Measurements from ENCODE around the gene SGSM1. TPM values are rescaled to one million over a fixed set of nuclear protein-coding genes. Genes with fewer than 3 reads are reported as not detected.

Gene SGSM1
- total RNA-seq, 1 experiment from 2014 or later, result 4.1 TPM

DNA sequence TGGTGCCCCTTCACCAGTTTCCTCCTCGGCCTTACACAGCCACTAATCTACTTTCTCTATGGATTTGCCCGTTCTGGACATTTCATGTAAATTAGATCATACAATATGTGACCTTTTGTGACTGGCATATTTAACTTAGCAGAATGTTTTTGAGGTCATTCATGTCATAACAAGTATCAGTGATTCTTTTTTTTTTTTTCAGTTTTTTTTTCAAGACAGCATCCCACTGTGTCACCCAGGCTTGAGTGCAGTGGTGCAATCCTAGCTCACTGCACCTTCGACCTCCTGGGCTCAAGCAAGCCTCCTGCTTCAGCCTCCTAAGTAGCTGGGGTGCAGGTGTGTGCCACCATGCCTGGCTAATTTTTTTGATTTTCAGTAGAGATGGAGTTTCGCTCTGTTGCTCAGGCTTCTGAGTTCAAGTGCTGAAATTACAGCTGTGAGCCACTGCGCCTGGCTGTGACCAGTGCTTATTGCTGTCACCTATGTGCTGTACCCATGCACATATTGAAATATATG, 169.2 kb downstream of the SGSM1 start (continued):
- TF ChIP-seq, protein P1, sequence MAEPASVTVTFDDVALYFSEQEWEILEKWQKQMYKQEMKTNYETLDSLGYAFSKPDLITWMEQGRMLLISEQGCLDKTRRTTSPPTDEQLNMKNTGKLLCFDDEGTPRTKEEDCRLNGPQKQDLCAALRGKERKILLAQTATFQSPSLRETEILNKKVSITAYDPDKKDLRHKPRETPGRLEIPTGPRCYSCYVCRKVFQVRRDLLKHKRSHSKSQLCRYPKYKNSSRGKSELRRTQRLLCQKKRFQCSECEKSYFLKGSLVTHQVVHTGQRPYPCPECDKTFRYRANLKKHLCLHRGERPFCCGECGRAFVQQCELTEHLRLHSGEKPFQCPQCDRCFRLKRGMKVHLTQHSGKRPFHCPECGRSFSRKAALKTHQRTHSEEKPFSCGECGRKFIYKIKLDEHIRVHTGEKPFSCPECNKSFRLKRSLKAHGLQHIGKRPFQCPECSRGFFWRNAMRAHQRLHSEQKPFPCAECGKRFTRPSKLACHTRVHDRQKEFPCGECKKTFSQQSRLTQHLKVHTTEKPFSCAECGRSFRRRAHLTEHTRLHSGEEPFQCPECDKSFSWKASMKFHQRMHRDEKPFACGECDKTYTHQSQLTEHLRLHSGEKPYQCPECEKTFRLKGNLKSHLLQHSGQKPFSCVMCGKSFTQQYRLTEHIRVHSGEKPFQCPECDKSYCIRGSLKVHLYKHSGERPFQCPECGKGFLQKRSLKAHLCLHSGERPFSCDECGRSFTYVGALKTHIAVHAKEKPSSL (CRISPR knock-in tag; conservative IDR thresholded peaks at IDR 0.05), result no peak
- TF ChIP-seq, protein P2, sequence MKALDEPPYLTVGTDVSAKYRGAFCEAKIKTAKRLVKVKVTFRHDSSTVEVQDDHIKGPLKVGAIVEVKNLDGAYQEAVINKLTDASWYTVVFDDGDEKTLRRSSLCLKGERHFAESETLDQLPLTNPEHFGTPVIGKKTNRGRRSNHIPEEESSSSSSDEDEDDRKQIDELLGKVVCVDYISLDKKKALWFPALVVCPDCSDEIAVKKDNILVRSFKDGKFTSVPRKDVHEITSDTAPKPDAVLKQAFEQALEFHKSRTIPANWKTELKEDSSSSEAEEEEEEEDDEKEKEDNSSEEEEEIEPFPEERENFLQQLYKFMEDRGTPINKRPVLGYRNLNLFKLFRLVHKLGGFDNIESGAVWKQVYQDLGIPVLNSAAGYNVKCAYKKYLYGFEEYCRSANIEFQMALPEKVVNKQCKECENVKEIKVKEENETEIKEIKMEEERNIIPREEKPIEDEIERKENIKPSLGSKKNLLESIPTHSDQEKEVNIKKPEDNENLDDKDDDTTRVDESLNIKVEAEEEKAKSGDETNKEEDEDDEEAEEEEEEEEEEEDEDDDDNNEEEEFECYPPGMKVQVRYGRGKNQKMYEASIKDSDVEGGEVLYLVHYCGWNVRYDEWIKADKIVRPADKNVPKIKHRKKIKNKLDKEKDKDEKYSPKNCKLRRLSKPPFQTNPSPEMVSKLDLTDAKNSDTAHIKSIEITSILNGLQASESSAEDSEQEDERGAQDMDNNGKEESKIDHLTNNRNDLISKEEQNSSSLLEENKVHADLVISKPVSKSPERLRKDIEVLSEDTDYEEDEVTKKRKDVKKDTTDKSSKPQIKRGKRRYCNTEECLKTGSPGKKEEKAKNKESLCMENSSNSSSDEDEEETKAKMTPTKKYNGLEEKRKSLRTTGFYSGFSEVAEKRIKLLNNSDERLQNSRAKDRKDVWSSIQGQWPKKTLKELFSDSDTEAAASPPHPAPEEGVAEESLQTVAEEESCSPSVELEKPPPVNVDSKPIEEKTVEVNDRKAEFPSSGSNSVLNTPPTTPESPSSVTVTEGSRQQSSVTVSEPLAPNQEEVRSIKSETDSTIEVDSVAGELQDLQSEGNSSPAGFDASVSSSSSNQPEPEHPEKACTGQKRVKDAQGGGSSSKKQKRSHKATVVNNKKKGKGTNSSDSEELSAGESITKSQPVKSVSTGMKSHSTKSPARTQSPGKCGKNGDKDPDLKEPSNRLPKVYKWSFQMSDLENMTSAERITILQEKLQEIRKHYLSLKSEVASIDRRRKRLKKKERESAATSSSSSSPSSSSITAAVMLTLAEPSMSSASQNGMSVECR (CRISPR knock-in tag; IDR thresholded peaks at IDR 0.05; ENCODE audit: borderline replicate concordance), result no peak
- no peak for TF ChIP-seq FOXP1 (CRISPR knock-in tag; IDR thresholded peaks at IDR 0.05; ENCODE audit: borderline replicate concordance)
- TF ChIP-seq, protein P3, sequence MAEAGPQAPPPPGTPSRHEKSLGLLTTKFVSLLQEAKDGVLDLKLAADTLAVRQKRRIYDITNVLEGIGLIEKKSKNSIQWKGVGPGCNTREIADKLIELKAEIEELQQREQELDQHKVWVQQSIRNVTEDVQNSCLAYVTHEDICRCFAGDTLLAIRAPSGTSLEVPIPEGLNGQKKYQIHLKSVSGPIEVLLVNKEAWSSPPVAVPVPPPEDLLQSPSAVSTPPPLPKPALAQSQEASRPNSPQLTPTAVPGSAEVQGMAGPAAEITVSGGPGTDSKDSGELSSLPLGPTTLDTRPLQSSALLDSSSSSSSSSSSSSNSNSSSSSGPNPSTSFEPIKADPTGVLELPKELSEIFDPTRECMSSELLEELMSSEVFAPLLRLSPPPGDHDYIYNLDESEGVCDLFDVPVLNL (CRISPR knock-in tag; IDR thresholded peaks at IDR 0.05; ENCODE audit: borderline replicate concordance, low read depth), result no peak
- TF ChIP-seq ZNF232 (CRISPR knock-in tag; IDR thresholded peaks at IDR 0.05), result no peak
- no peak for TF ChIP-seq MXD4 (CRISPR knock-in tag; IDR thresholded peaks at IDR 0.05; ENCODE audit: borderline replicate concordance)
- TF ChIP-seq, protein P4, sequence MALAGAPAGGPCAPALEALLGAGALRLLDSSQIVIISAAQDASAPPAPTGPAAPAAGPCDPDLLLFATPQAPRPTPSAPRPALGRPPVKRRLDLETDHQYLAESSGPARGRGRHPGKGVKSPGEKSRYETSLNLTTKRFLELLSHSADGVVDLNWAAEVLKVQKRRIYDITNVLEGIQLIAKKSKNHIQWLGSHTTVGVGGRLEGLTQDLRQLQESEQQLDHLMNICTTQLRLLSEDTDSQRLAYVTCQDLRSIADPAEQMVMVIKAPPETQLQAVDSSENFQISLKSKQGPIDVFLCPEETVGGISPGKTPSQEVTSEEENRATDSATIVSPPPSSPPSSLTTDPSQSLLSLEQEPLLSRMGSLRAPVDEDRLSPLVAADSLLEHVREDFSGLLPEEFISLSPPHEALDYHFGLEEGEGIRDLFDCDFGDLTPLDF (CRISPR knock-in tag; IDR thresholded peaks at IDR 0.05), result no peak
- no peak for TF ChIP-seq GRHL2 (CRISPR knock-in tag; IDR thresholded peaks at IDR 0.05; ENCODE audit: insufficient replicate concordance, severe bottlenecking)

DNA sequence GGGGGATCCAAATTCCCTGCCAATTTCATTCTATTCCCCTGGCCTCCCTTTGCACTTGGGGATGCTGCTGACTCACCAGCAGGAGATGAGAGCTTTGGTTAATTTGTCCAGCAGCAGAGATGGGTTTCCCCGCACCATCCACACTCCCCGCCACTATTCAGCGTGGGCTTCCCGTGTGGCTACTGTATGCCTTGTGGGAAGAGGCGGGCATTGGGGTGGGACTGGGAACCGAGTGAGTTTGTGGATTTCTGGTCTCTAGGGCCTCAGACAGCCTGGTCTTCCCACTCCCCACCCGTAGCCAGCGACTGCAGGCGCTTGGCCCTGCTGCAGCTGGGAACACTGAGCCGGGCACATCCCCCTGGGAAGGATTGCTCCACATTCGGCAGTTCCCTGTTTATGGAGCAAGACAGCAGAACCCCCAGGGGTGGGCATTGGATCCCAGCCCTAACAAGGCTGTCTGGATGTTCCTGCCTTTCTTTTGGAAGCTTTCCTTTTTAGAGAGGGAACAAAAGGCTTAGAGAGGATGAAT, 169.9 kb downstream of the SGSM1 start:
- Mint-ChIP-seq H3K4me1 (peaks cover 42% of the 10 kb centered on the region), H3K4me3 (no peak overlapping the region), H3K36me3 (no peaks in the 10 kb centered on the region; the same call in 1 of the 2 replicates), H3K27me3 (ENCODE audit: low read depth) (no peaks in the 10 kb centered on the region), H3K9me3 (no peaks in the 10 kb centered on the region), H3K27ac (peak overlapping the region; percentile 80)
- ChIA-PET POLR2A (no interaction called here), CTCF (interaction anchor here (0.7 to 2.2 kb wide), 4 partner anchors 13 to 82 kb away, joined by 3 to 6 read pairs (median 4); no protein-coding TSS in a partner anchor)
- ATAC-seq (peak; percentile 58), DNase-seq (ENCODE audit: low spot score) (no peak)
- TF ChIP-seq NR3C1 (CRISPR knock-in tag; conservative IDR thresholded peaks at IDR 0.05; ENCODE audit: low read depth) (no peak), IRF2 (CRISPR knock-in tag; IDR thresholded peaks at IDR 0.05; ENCODE audit: borderline replicate concordance, low read depth) (no peak), ZNF416 (CRISPR knock-in tag; IDR thresholded peaks at IDR 0.05) (no peak), CREM (CRISPR knock-in tag; IDR thresholded peaks at IDR 0.05) (no peak), ZNF671 (CRISPR knock-in tag; IDR thresholded peaks at IDR 0.05) (no peak), TEAD4 (CRISPR knock-in tag; IDR thresholded peaks at IDR 0.05) (no peak)
- TF ChIP-seq, protein P5, sequence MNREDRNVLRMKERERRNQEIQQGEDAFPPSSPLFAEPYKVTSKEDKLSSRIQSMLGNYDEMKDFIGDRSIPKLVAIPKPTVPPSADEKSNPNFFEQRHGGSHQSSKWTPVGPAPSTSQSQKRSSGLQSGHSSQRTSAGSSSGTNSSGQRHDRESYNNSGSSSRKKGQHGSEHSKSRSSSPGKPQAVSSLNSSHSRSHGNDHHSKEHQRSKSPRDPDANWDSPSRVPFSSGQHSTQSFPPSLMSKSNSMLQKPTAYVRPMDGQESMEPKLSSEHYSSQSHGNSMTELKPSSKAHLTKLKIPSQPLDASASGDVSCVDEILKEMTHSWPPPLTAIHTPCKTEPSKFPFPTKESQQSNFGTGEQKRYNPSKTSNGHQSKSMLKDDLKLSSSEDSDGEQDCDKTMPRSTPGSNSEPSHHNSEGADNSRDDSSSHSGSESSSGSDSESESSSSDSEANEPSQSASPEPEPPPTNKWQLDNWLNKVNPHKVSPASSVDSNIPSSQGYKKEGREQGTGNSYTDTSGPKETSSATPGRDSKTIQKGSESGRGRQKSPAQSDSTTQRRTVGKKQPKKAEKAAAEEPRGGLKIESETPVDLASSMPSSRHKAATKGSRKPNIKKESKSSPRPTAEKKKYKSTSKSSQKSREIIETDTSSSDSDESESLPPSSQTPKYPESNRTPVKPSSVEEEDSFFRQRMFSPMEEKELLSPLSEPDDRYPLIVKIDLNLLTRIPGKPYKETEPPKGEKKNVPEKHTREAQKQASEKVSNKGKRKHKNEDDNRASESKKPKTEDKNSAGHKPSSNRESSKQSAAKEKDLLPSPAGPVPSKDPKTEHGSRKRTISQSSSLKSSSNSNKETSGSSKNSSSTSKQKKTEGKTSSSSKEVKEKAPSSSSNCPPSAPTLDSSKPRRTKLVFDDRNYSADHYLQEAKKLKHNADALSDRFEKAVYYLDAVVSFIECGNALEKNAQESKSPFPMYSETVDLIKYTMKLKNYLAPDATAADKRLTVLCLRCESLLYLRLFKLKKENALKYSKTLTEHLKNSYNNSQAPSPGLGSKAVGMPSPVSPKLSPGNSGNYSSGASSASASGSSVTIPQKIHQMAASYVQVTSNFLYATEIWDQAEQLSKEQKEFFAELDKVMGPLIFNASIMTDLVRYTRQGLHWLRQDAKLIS (CRISPR knock-in tag; IDR thresholded peaks at IDR 0.05; ENCODE audit: borderline replicate concordance), result no peak
- TF ChIP-seq, protein P6, sequence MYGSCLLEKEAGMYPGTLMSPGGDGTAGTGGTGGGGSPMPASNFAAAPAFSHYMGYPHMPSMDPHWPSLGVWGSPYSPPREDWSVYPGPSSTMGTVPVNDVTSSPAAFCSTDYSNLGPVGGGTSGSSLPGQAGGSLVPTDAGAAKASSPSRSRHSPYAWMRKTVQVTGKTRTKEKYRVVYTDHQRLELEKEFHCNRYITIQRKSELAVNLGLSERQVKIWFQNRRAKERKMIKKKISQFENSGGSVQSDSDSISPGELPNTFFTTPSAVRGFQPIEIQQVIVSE (CRISPR knock-in tag; IDR thresholded peaks at IDR 0.05; ENCODE audit: borderline replicate concordance), result no peak
- TF ChIP-seq, protein P7, sequence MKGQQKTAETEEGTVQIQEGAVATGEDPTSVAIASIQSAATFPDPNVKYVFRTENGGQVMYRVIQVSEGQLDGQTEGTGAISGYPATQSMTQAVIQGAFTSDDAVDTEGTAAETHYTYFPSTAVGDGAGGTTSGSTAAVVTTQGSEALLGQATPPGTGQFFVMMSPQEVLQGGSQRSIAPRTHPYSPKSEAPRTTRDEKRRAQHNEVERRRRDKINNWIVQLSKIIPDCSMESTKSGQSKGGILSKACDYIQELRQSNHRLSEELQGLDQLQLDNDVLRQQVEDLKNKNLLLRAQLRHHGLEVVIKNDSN (CRISPR knock-in tag; IDR thresholded peaks at IDR 0.05), result no peak
- TF ChIP-seq, protein P3 (CRISPR knock-in tag; IDR thresholded peaks at IDR 0.05; ENCODE audit: borderline replicate concordance, low read depth), result no peak
